Measurements from ENCODE around the gene SLC22A3.
"Not testable (repeated sequence)": the region's sequence is repeated elsewhere in the genome, so short reads cannot be mapped to it uniquely, and the experiment has no call there.

DNA sequence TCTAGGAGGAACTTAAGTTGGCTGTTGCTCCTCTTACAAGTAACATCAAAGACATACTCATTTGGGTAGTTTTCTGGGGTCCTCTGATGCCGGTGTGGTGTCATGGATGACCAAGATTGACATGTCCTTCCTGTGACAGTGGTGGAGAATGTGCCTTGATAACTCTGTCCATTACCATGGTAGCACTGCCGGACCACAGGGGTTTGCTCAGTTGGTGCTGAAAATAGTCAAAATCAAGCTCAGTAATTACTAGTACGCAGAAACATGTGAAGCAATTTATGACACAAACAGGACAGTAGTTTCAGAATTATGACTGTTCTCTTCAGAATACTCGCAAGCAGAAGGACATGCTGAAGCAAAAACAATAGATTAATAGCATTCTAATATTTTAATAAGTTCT is 128.9 kb downstream of the SLC22A3 start:
- TF ChIP-seq POLR2AphosphoS2 (conservative IDR thresholded peaks at IDR 0.05; ENCODE audit: low read length); POLR2A (IDR thresholded peaks at IDR 0.05; ENCODE audit: low read length); HDAC2 (IDR thresholded peaks at IDR 0.05); BHLHE40 (IDR thresholded peaks at IDR 0.05; ENCODE audit: low read depth, low read length); NPAS2 (CRISPR knock-in tag; IDR thresholded peaks at IDR 0.05; ENCODE audit: borderline replicate concordance); SREBF2 (IDR thresholded peaks at IDR 0.05): not testable (repeated sequence)
- TF ChIP-seq, protein P1, sequence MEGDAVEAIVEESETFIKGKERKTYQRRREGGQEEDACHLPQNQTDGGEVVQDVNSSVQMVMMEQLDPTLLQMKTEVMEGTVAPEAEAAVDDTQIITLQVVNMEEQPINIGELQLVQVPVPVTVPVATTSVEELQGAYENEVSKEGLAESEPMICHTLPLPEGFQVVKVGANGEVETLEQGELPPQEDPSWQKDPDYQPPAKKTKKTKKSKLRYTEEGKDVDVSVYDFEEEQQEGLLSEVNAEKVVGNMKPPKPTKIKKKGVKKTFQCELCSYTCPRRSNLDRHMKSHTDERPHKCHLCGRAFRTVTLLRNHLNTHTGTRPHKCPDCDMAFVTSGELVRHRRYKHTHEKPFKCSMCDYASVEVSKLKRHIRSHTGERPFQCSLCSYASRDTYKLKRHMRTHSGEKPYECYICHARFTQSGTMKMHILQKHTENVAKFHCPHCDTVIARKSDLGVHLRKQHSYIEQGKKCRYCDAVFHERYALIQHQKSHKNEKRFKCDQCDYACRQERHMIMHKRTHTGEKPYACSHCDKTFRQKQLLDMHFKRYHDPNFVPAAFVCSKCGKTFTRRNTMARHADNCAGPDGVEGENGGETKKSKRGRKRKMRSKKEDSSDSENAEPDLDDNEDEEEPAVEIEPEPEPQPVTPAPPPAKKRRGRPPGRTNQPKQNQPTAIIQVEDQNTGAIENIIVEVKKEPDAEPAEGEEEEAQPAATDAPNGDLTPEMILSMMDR (IDR thresholded peaks at IDR 0.05): not testable (repeated sequence)
